Gastroesophageal sphincter (tissue), 4 donors: ENCODE measurements around the gene MACF1. TPM values are rescaled to one million over a fixed set of nuclear protein-coding genes. Genes with fewer than 3 reads are reported as not detected.

Experiments used
- ATAC-seq: fragments of 150-250 bp; one replicate; pipeline ENCODE4 v1.9.1; 2016; ENCODE audit warnings: mild to moderate bottlenecking, moderate library complexity
- H3K27ac ChIP-seq, 4 donors: fragments of 200-600 bp; sonication (generic) in 3 of 4; 1 replicate in 3 of 4; 2 replicates in 1 of 4; pipeline ENCODE4 v1.5.1; 2016 to 2019
- H3K27me3 ChIP-seq: fragments of 200-600 bp; sonication (generic); one replicate; pipeline ENCODE4 v1.5.1; 2019
- H3K36me3 ChIP-seq, 2 donors: fragments of 200-600 bp; sonication (generic); one replicate each; pipeline ENCODE4 v1.5.1; 2019; ENCODE audit warnings: control low read depth in 1 of 2
- H3K4me1 ChIP-seq, 3 donors: fragments of 200-600 bp; sonication (generic); 1 replicate in 2 of 3; 2 replicates in 1 of 3; pipeline ENCODE4 v1.5.1; 2016 to 2019; ENCODE audit warnings: control low read depth in 2 of 3
- H3K4me3 ChIP-seq, 2 donors: fragments of 200-600 bp; sonication (generic); one replicate each; pipeline ENCODE4 v1.5.1; 2019; ENCODE audit warnings: mild to moderate bottlenecking in 1 of 2, moderate library complexity in 1 of 2
- H3K9me3 ChIP-seq, 3 donors: fragments of 200-600 bp; sonication (generic); one replicate each; pipeline ENCODE4 v1.5.1; 2017 to 2019; ENCODE audit warnings: control low read depth in 2 of 3
- EP300 ChIP-seq: sonication (generic); formaldehyde crosslinking; IDR thresholded peaks from one replicate; pipeline ENCODE4 v1.6.1; 2017; ENCODE audit warnings: antibody characterized with exemption, mild to moderate bottlenecking
- POLR2A ChIP-seq, 2 donors: fragments of 450-650 bp; IDR thresholded peaks; one replicate each; pipeline ENCODE4 v1.6.1; 2017; ENCODE audit warnings: antibody characterized with exemption in 2 of 2, mild to moderate bottlenecking in 2 of 2, moderate library complexity in 1 of 2
- POLR2AphosphoS5 ChIP-seq: sonication (generic); formaldehyde crosslinking; IDR thresholded peaks from one replicate; pipeline ENCODE4 v1.6.1; 2017; ENCODE audit warnings: antibody characterized with exemption
- WGBS, 2 donors: methylation state at CpG; one replicate each; pipeline ENCODE4 v1.1.5; 2018; ENCODE audit warnings: low coverage in 1 of 2; 5-methylcytosine and 5-hydroxymethylcytosine counted together
- total RNA-seq, 4 donors: library from RNA; depleted of rRNA; stranded (reverse); fragments of >200 nt; gene quantifications; one replicate each; pipeline ENCODE4 v1.1.0, GENCODE V29; 2016
- TF ChIP-seq, protein P1 (sequence below), 4 experiments: fragments of 200-600 bp in 2 of 4; fragments of 450-650 bp in 2 of 4; sonication (generic) in 1 of 4; IDR thresholded peaks; one replicate each; pipeline ENCODE4 v1.5.1; 2017 to 2019; ENCODE audit warnings: antibody characterized with exemption in 4 of 4, mild to moderate bottlenecking in 2 of 4, moderate library complexity in 2 of 4

MACF1 gene
- total RNA-seq, 4 donors from 2014 or later = 454 to 752 (median 541) TPM

DNA sequence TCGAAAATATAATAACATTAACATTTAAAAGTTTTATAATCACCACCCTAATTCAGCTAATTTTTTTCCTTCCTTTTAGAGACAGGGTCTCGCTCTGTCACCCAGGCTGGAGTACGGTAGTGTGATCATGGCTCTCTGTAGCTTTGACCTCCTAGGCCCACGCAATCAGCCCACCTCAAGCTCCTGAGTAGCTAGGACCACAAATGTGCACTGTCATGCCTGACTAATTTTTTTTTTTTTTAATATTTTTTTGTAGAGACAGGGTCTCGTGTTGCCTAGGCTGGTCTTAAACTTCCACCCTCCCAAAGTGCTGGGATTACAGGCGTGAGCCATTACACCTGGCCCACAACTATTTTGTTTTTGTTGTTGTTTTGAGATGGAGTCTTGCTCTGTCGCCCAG, 172.2 kb downstream of the MACF1 start:
- WGBS, 2 donors = 73 to 94% methylated on average over 7 of the region's 7 CpGs
- peaks cover 0 to 4% (median 0%) of the 10 kb centered on the region in 3 donors for H3K4me1 ChIP-seq
- no peaks in the 10 kb centered on the region for H3K9me3 ChIP-seq
- no peak for ATAC-seq
- H3K4me3 ChIP-seq = no peak overlapping the region
- no peaks in the 10 kb centered on the region for H3K27me3 ChIP-seq
- peaks cover 10 to 89% of the 10 kb centered on the region in 2 donors for H3K36me3 ChIP-seq
- no peak for TF ChIP-seq POLR2AphosphoS5
- TF ChIP-seq POLR2A (IDR thresholded peaks at IDR 0.05) = no peak
- TF ChIP-seq, protein P1, sequence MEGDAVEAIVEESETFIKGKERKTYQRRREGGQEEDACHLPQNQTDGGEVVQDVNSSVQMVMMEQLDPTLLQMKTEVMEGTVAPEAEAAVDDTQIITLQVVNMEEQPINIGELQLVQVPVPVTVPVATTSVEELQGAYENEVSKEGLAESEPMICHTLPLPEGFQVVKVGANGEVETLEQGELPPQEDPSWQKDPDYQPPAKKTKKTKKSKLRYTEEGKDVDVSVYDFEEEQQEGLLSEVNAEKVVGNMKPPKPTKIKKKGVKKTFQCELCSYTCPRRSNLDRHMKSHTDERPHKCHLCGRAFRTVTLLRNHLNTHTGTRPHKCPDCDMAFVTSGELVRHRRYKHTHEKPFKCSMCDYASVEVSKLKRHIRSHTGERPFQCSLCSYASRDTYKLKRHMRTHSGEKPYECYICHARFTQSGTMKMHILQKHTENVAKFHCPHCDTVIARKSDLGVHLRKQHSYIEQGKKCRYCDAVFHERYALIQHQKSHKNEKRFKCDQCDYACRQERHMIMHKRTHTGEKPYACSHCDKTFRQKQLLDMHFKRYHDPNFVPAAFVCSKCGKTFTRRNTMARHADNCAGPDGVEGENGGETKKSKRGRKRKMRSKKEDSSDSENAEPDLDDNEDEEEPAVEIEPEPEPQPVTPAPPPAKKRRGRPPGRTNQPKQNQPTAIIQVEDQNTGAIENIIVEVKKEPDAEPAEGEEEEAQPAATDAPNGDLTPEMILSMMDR (IDR thresholded peaks at IDR 0.05) = no peak
- TF ChIP-seq EP300 = no peak
- H3K27ac ChIP-seq = no peak overlapping the region

DNA sequence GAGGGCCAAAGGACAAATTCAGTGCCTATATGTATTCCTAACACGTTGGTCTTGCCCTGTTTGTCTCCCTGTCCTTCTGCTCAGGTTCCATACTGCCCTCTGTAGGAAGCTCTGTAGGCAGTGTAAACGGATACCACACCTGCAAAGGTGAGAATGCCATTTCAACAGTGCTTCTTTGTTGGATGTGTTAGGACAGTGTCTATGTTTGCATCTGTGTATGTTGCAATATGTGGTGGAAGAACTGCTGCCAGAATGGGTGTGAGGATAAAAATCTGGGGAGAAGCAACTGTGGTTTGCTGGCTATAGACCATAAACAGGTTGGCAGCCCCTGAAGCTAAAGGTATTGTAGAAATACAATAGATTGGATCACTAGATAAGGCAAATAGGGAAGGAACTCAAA, 173.9 kb downstream of the MACF1 start:
- H3K4me1 ChIP-seq = peaks cover 0 to 10% (median 0%) of the 10 kb centered on the region in 3 donors
- H3K27me3 ChIP-seq = no peaks in the 10 kb centered on the region
- peaks cover 10 to 90% of the 10 kb centered on the region in 2 donors for H3K36me3 ChIP-seq
- no peak for TF ChIP-seq POLR2AphosphoS5
- TF ChIP-seq, protein P1 (IDR thresholded peaks at IDR 0.05) = peak in 1 of 4 experiments; percentile 23
- TF ChIP-seq POLR2A (IDR thresholded peaks at IDR 0.05) = no peak
- H3K4me3 ChIP-seq = no peak overlapping the region
- no peaks in the 10 kb centered on the region for H3K9me3 ChIP-seq
- peak overlapping the region in 2 of 4 donors; percentile 21 to 35 for H3K27ac ChIP-seq
- 0 to 7% methylated on average over 1 to 2 of the region's 2 CpGs for WGBS, 2 donors
- ATAC-seq = no peak

DNA sequence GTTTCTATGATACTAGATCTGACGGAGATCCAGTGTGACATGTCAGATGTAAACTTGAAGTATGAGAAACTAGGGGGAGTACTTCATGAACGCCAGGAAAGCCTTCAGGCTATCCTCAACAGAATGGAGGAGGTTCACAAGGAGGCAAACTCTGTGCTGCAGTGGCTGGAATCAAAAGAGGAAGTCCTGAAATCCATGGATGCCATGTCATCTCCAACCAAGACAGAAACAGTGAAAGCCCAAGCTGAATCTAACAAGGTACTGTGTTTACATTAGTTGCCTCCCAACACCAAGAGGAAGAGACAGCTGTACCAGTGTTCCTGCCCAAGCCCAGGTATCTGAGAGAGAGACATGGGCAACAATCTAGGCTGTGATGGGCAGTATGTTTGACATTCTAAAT, 174.7 kb downstream of the MACF1 start:
- no peak for ATAC-seq
- Histone ChIP-seq H3K27me3 (no peaks in the 10 kb centered on the region), H3K9me3 (no peaks in the 10 kb centered on the region), H3K4me3 (no peak overlapping the region), H3K27ac (peak overlapping the region in 1 of 4 donors; percentile 20), H3K36me3 (peaks cover 6 to 90% of the 10 kb centered on the region in 2 donors), H3K4me1 (peaks cover 0 to 18% (median 0%) of the 10 kb centered on the region in 3 donors)
- TF ChIP-seq, protein P1 (IDR thresholded peaks at IDR 0.05) = no peak
- TF ChIP-seq EP300 = no peak
- TF ChIP-seq POLR2AphosphoS5 = no peak
- TF ChIP-seq POLR2A (IDR thresholded peaks at IDR 0.05) = no peak
- WGBS, 2 donors = 56 to 58% methylated on average over 2 of the region's 2 CpGs

DNA sequence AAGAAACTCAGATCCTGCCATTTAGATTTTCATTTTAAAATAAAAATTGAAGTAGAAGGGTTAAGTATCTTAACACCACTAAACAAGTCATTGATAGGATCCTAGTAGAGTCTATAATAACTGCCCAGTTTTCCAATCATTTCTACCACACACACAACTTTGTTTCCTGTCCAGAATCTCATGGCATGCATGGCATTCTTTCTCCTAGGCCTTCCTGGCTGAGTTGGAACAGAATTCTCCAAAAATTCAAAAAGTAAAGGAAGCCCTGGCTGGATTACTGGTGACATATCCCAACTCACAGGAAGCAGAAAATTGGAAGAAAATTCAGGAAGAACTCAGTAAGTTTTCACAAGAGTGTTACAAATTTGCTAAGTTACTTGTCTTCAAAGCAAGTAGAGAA, 175.5 kb downstream of the MACF1 start:
- TF ChIP-seq EP300 (no peak), POLR2AphosphoS5 (no peak), POLR2A (IDR thresholded peaks at IDR 0.05) (no peak)
- TF ChIP-seq, protein P1 (IDR thresholded peaks at IDR 0.05) = no peak
- H3K27me3 ChIP-seq = no peaks in the 10 kb centered on the region
- ATAC-seq = no peak
- H3K36me3 ChIP-seq = peaks cover 5 to 81% of the 10 kb centered on the region in 2 donors
- H3K9me3 ChIP-seq = no peaks in the 10 kb centered on the region
- peak overlapping the region in 3 of 4 donors; percentile 2 to 25 (median 4) for H3K27ac ChIP-seq
- H3K4me3 ChIP-seq = no peak overlapping the region
- H3K4me1 ChIP-seq = peaks cover 0 to 27% (median 0%) of the 10 kb centered on the region in 3 donors

DNA sequence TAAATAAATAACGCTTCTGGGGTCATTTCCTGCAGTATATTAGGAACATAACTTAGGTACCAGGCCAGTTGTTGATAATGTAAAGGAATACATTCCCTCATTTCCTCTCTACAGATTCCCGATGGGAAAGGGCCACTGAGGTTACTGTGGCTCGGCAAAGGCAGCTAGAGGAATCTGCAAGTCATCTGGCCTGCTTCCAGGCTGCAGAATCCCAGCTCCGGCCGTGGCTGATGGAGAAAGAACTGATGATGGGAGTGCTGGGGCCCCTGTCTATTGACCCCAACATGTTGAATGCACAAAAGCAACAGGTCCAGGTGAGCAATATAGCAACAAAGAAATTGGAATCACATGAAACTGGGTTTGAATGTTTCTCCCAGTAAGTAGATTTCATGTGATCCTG, 177.3 kb downstream of the MACF1 start:
- no peaks in the 10 kb centered on the region for H3K9me3 ChIP-seq
- no peaks in the 10 kb centered on the region for H3K27me3 ChIP-seq
- WGBS, 2 donors = 20 to 43% methylated on average over 3 to 5 of the region's 5 CpGs
- no peak for ATAC-seq
- peak overlapping the region; percentile 19 to 82 (median 58) for H3K27ac ChIP-seq
- no peak overlapping the region for H3K4me3 ChIP-seq
- H3K4me1 ChIP-seq = peaks cover 4 to 40% (median 5%) of the 10 kb centered on the region in 3 donors
- H3K36me3 ChIP-seq = peaks cover 5 to 80% of the 10 kb centered on the region in 2 donors
- TF ChIP-seq, protein P1 (IDR thresholded peaks at IDR 0.05) = no peak
- TF ChIP-seq POLR2A (IDR thresholded peaks at IDR 0.05) (no peak), EP300 (no peak), POLR2AphosphoS5 (no peak)
